ENCODE measurements around the gene NDST4. TPM values are rescaled to one million over a fixed set of nuclear protein-coding genes. Genes with fewer than 3 reads are reported as not detected.

Gene NDST4
- polyA plus RNA-seq, 1 donor (not counting 4 experiments of a cell fraction or from before 2014, with no cell fraction given), result not detected

DNA sequence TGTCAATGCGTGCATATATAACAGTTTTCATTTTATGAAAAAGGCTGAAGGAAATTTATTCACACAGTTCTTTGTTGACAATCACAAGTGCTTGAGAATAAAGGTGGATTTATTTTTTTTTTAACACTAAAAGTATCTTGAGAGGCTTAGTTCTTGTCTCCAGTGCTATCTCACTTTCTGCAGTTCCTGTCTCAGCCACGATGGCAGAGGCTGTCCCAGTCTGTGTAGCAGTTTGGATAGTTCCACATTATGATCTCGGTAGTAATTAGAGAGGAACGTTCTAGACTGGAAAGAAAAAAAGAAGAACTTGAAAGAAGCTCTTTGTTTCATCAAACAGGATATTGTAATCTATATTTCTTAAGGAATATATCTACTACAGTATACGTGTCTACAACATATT, 285.8 kb downstream of the NDST4 start:
- Histone ChIP-seq H3K36me3 (ENCODE audit: control insufficient read depth in 2 of 2, extremely low read depth in 1 of 2, insufficient read depth in 2 of 2, low read length in 2 of 2) (no peaks in the 10 kb centered on the region), H3K9me3 (ENCODE audit: control insufficient read depth, low read depth, low read length) (no peaks in the 10 kb centered on the region), H4K20me1 (ENCODE audit: control insufficient read depth, extremely low read depth, insufficient read depth, low read length) (no peaks in the 10 kb centered on the region), H2AFZ (ENCODE audit: control insufficient read depth, low read length) (no peak overlapping the region), H3K27me3 (ENCODE audit: control insufficient read depth, extremely low read depth, insufficient read depth, low read length) (no peaks in the 10 kb centered on the region), H3K4me3 (ENCODE audit: control insufficient read depth in 2 of 3, extremely low read depth in 1 of 3, insufficient read depth in 2 of 3, low read depth in 1 of 3, low read length in 3 of 3) (no peak overlapping the region), H3K27ac (ENCODE audit: control insufficient read depth, insufficient read depth, low read length) (no peak overlapping the region), H3K4me1 (ENCODE audit: control insufficient read depth, extremely low read depth, insufficient read depth, low read length) (no peaks in the 10 kb centered on the region), H3K9ac (ENCODE audit: control insufficient read depth, extremely low read depth, insufficient read depth, low read length) (no peak overlapping the region), H3K9me1 (ENCODE audit: control insufficient read depth, extremely low read depth, insufficient read depth, low read length) (no peaks in the 10 kb centered on the region), H3K79me2 (ENCODE audit: control insufficient read depth, insufficient read depth, low read length) (no peaks in the 10 kb centered on the region), H3K4me2 (ENCODE audit: control insufficient read depth, extremely low read depth, insufficient read depth, low read depth, low read length) (no peak overlapping the region)
- no peak for FAIRE-seq
- no peak for DNase-seq (ENCODE audit: low read depth, low spot score)
- TF ChIP-seq, protein P1, sequence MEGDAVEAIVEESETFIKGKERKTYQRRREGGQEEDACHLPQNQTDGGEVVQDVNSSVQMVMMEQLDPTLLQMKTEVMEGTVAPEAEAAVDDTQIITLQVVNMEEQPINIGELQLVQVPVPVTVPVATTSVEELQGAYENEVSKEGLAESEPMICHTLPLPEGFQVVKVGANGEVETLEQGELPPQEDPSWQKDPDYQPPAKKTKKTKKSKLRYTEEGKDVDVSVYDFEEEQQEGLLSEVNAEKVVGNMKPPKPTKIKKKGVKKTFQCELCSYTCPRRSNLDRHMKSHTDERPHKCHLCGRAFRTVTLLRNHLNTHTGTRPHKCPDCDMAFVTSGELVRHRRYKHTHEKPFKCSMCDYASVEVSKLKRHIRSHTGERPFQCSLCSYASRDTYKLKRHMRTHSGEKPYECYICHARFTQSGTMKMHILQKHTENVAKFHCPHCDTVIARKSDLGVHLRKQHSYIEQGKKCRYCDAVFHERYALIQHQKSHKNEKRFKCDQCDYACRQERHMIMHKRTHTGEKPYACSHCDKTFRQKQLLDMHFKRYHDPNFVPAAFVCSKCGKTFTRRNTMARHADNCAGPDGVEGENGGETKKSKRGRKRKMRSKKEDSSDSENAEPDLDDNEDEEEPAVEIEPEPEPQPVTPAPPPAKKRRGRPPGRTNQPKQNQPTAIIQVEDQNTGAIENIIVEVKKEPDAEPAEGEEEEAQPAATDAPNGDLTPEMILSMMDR (optimal IDR thresholded peaks at IDR 0.05 in 1 of 3, IDR thresholded peaks at IDR 0.05 in 1 of 3, conservative IDR thresholded peaks at IDR 0.05 in 1 of 3; ENCODE audit: extremely low read depth in 1 of 3, insufficient read depth in 2 of 3, low read length in 3 of 3), result no peak
- no peak for TF ChIP-seq EZH2 (IDR thresholded peaks at IDR 0.05; ENCODE audit: low read length)
- dilution Hi-C loops (cut with MboI; ENCODE audit: extremely low pct_ligation_motif_present, low sequenced_read_pairs), result no loop called here

DNA sequence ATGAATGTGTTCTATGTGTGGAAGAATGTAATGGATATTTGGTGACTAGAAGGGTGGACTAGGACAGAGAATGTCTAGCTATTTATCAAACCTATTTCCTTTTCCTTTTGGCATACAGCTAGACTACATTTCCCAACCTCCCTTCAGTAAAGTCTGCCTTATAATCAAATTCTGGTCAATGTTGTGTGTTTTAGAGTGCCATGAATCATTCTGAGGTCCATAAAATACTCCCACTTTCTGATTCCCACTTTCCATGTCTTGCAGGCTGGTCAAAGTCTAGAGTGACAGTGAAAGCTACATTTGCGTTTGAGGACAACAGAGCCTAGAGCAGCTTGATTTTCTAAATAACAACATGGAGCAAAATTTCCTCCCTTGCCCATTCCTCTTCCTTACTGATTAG, 297.7 kb downstream of the NDST4 start:
- FAIRE-seq (no peak), DNase-seq (ENCODE audit: low read depth, low spot score) (no peak)
- Histone ChIP-seq H3K27me3 (ENCODE audit: control insufficient read depth, extremely low read depth, insufficient read depth, low read length) (no peaks in the 10 kb centered on the region), H3K9ac (ENCODE audit: control insufficient read depth, extremely low read depth, insufficient read depth, low read length) (no peak overlapping the region), H4K20me1 (ENCODE audit: control insufficient read depth, extremely low read depth, insufficient read depth, low read length) (no peaks in the 10 kb centered on the region), H3K27ac (ENCODE audit: control insufficient read depth, insufficient read depth, low read length) (no peak overlapping the region), H3K4me1 (ENCODE audit: control insufficient read depth, extremely low read depth, insufficient read depth, low read length) (no peaks in the 10 kb centered on the region), H3K4me3 (ENCODE audit: control insufficient read depth in 2 of 3, extremely low read depth in 1 of 3, insufficient read depth in 2 of 3, low read depth in 1 of 3, low read length in 3 of 3) (no peak overlapping the region), H3K9me3 (ENCODE audit: control insufficient read depth, low read depth, low read length) (no peaks in the 10 kb centered on the region), H3K9me1 (ENCODE audit: control insufficient read depth, extremely low read depth, insufficient read depth, low read length) (no peaks in the 10 kb centered on the region), H3K4me2 (ENCODE audit: control insufficient read depth, extremely low read depth, insufficient read depth, low read depth, low read length) (no peak overlapping the region), H3K36me3 (ENCODE audit: control insufficient read depth in 2 of 2, extremely low read depth in 1 of 2, insufficient read depth in 2 of 2, low read length in 2 of 2) (no peaks in the 10 kb centered on the region), H3K79me2 (ENCODE audit: control insufficient read depth, insufficient read depth, low read length) (no peaks in the 10 kb centered on the region), H2AFZ (ENCODE audit: control insufficient read depth, low read length) (no peak overlapping the region)
- no peak for TF ChIP-seq EZH2 (IDR thresholded peaks at IDR 0.05; ENCODE audit: low read length)
- TF ChIP-seq, protein P1 (optimal IDR thresholded peaks at IDR 0.05 in 1 of 3, IDR thresholded peaks at IDR 0.05 in 1 of 3, conservative IDR thresholded peaks at IDR 0.05 in 1 of 3; ENCODE audit: extremely low read depth in 1 of 3, insufficient read depth in 2 of 3, low read length in 3 of 3), result no peak
- dilution Hi-C loops (cut with MboI; ENCODE audit: extremely low pct_ligation_motif_present, low sequenced_read_pairs), result no loop called here

Measured in keratinocyte (primary cell).